Muscle of leg (tissue), 11 donors: ENCODE measurements around the gene KLF16. TPM values are rescaled to one million over a fixed set of nuclear protein-coding genes. Genes with fewer than 3 reads are reported as not detected.
A peak's percentile ranks its signal among the peaks of the same experiment; 100 is the strongest.
"Not testable (repeated sequence)": the region's sequence is repeated elsewhere in the genome, so short reads cannot be mapped to it uniquely, and the experiment has no call there.

ENCODE experiments used
- DNase-seq: peaks from one replicate; pipeline ENCODE4 v3.0.0; 2013
- H3K27ac ChIP-seq: one replicate; pipeline ENCODE4 v1.5.1; 2013; ENCODE audit warnings: mild to moderate bottlenecking, low read length, control low read depth
- H3K27me3 ChIP-seq: one replicate; pipeline ENCODE4 v1.6.1; 2013; ENCODE audit warnings: low read length; ENCODE audit not compliant: control insufficient read depth, insufficient read depth
- H3K36me3 ChIP-seq: one replicate; pipeline ENCODE4 v1.6.1; 2013; ENCODE audit warnings: low read length; ENCODE audit not compliant: control insufficient read depth, insufficient read depth
- H3K4me1 ChIP-seq: one replicate; pipeline ENCODE4 v1.6.1; 2013; ENCODE audit warnings: low read length; ENCODE audit not compliant: control insufficient read depth, insufficient read depth
- H3K4me3 ChIP-seq: one replicate; pipeline ENCODE4 v1.5.1; 2013; ENCODE audit warnings: low read length, control low read depth
- H3K9me3 ChIP-seq: replicated peaks from 2 replicates; pipeline ENCODE4 v1.6.1; 2013; ENCODE audit warnings: low read depth, low read length; ENCODE audit not compliant: control insufficient read depth
- WGBS: methylation state at CpG from one replicate; pipeline ENCODE4 v1.1.5; 2013; ENCODE audit warnings: missing lambda C conversion rate; ENCODE audit not compliant: insufficient coverage; 5-methylcytosine and 5-hydroxymethylcytosine counted together
- polyA plus RNA-seq, 8 donors: library from polyadenylated mRNA; unstranded; fragments of 120-200 nt; gene quantifications; one replicate each; pipeline versions ENCODE4 v1.2.1 to v1.2.3, GENCODE V29; 2013; ENCODE audit warnings: inconsistent platforms in 1 of 8, low replicate concordance in 1 of 8; ENCODE audit not compliant: insufficient read length in 8 of 8, insufficient read depth in 1 of 8
- total RNA-seq: library from RNA; stranded (reverse); fragments of 120-200 nt; gene quantifications from one replicate; pipeline ENCODE4 v1.2.4, GENCODE V29; 2013

The KLF16 gene
- total and polyA plus RNA-seq, 9 donors = 4.1 to 15.0 (median 12.7) TPM

DNA sequence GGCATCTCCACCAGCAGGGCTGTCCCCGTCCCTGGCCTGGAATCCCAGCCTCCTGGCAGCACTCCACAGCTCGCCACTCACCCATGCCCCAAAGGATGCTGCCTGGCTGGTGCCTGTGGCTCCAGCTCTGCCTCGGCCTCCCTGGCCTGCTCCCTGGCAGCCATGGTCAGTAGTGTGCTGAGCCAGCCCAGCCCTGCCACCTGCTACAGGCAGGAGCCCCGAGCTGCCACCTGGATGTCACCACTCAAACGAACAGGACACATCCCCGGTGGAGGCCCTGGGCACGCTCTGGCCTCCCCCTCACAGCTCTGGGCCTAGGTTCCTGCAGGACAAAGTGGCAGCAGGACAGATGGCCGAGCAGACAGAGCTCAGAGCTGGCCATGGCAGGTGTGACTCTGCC is 15.2 kb upstream of the KLF16 start:
- not testable (repeated sequence) for H3K36me3 ChIP-seq, H3K4me3 ChIP-seq, H3K27ac ChIP-seq, DNase-seq, H3K9me3 ChIP-seq, H3K27me3 ChIP-seq
- peaks cover 43% of the 10 kb centered on the region for H3K4me1 ChIP-seq
- 71% methylated on average over 7 of the region's 8 CpGs for WGBS

- 10% methylated on average over 10 of the region's 47 CpGs for WGBS
- not testable (repeated sequence) for H3K36me3 ChIP-seq
Measured at GRCh38 chr19:1877280-1877660, 13.9 kb upstream of the KLF16 start.

DNA sequence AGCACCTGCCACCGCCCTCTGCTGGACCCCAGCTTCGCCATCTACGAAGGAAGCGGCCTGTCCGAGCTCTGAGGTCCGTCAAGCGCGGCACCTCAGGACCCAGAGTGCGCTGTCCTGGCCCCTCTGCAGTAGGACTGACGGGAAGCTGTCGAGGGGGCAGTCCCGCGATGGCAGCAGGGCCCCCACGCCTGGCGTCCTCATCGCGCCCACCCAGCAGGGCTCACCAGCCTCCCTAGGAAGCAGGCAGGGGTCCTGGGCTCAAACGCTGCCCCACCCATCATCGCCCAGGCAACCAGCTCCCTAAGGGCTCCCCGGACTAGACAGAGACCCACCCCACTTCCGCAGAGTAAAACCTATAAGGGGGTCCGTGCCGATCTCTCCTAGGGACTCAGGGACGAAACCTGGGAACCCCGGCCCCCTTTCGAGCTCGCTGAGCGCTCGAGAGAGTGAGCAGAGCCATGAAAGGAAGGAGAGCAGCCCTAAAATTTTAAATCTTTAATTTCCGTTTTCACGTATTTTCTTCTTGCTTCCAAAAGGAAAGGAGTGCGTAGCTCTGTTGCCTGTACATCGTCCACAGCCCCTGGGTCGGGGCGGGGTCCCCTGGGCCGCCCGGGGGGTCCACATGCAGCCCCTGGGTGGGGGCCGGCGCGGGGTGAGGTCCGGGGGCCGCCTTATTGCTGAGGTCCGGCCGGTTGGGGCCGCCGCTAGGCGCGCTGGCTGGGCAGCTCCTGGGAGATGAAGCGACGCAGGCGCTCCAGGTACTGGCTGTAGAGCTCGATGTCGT is 13.3 kb upstream of the KLF16 start:
- Histone ChIP-seq H3K27ac (peak overlapping the region; percentile 84), H3K4me1 (peaks cover 37% of the 10 kb centered on the region), H3K4me3 (peak overlapping the region; percentile 95)
- not testable (repeated sequence) for H3K36me3 ChIP-seq, H3K27me3 ChIP-seq, H3K9me3 ChIP-seq
- WGBS = 3% methylated on average over 16 of the region's 53 CpGs
- DNase-seq = peak; percentile 54

More at GRCh38 chr19:1877280-1877660, 13.9 kb upstream of the KLF16 start:
- not testable (repeated sequence) for H3K4me3 ChIP-seq, H3K27ac ChIP-seq, H3K27me3 ChIP-seq, DNase-seq, H3K9me3 ChIP-seq
- peaks cover 43% of the 10 kb centered on the region for H3K4me1 ChIP-seq

- Histone ChIP-seq H3K9me3 (no peaks in the 10 kb centered on the region), H3K4me1 (peaks cover 35% of the 10 kb centered on the region), H3K36me3 (peaks cover 17% of the 10 kb centered on the region), H3K27ac (peak overlapping the region; percentile 84), H3K4me3 (peak overlapping the region; percentile 95), H3K27me3 (no peaks in the 10 kb centered on the region)
- under 1% methylated on average over 87 of the region's 87 CpGs for WGBS
- DNase-seq = peak; percentile 97
Measured at GRCh38 chr19:1875646-1876495, 12.5 kb upstream of the KLF16 start.

DNA sequence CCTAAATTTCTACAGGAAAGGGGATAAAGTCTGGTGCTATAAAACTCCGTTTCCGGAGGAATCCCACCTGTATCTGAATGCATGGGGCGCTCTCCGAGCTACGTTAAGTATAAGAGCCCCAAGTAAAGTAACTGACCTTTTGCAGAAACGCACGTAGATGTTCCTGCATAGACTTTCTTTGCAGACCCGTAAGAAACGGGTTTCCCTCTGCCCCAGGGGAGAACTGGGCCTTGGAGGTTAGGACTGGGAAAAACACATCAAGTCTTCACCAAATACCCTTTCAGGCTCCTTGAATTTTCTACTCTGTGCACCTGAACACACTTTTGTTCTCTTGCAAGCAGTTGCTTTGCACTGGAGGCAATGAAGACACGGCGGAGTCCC is 11.9 kb upstream of the KLF16 start:
- Histone ChIP-seq H3K4me3 (peak overlapping the region; percentile 95), H3K4me1 (peaks cover 30% of the 10 kb centered on the region), H3K36me3 (peaks cover 19% of the 10 kb centered on the region), H3K27ac (peak overlapping the region; percentile 84)
- WGBS = 8% methylated on average over 6 of the region's 11 CpGs
- H3K9me3 ChIP-seq, H3K27me3 ChIP-seq, DNase-seq: not testable (repeated sequence)

DNA sequence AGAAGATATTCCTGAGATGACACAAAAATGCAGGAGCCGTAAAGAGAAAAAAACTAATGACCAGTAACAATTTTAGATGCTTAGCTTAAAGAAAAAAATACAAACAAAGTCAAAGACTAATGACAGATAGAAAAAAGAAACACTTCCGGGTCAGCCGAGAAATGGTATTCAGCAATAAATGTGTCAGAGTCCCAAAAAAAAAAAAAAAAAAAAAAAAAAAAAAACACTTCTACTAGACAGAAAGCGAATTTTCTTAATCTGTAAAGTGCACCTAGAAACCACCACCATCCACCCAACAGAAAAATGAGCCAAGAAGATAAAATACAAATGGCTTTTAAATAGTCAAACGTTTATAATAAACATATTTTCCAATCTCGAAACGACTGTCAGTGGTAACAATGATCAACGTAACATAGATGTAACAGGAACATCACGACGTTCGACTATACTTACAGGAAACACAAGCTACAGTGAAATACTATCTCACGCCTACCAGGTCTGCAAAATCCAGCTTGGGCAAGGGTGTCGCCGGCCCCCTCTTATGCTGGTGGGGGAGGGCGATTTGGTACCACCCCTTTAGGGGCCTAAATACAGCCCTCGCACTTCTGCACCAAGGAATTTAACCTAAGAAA is 11.3 kb upstream of the KLF16 start:
- Histone ChIP-seq H3K4me1 (peaks cover 30% of the 10 kb centered on the region), H3K4me3 (peak overlapping the region; percentile 95), H3K27ac (peak overlapping the region; percentile 84), H3K9me3 (no peaks in the 10 kb centered on the region), H3K27me3 (no peaks in the 10 kb centered on the region), H3K36me3 (peaks cover 19% of the 10 kb centered on the region)
- WGBS = no CpG with 5 or more reads among the region's 16 CpGs
- no peak for DNase-seq

GRCh38 chr19:1873524-1874473 is 10.4 kb upstream of the KLF16 start:
- 62% methylated on average over 20 of the region's 29 CpGs for WGBS

DNA sequence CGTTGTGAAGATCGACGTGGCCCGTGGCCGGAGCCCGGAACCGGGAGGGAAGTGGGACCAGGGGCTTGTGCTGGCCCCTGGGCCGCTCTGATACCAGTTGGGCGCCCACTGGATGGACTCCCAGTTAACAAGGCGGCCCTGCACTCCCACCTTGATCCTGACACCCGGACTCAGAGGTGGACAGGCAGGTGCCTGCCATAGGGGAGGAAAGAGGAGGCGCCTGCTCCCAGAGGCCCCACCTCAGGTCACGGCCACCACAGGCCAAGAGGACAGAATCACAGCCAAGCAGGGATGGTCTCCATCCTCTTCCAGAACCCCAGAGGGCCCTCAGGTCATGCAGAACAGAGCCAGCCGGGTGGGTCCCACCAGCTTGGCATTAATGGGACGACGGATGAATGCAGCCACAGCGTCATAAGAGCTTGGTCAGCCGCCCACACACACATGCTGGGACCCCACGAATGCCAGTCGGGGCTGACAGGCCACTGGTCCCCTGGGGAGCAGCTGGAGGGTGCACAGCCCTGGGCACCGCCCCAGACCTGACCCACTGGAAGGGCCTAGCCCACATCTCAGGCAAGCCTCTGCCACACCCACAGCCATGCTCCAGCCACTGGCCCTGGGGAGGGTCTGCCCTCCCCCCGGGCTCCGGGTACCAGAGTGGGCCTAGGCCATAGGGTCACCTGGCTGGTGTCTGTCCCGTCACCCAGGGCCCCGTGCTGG is 9.6 kb upstream of the KLF16 start:
- H3K4me3 ChIP-seq = no peak overlapping the region
- 82% methylated on average over 19 of the region's 25 CpGs for WGBS
- H3K27ac ChIP-seq = peak overlapping the region; percentile 61
- H3K36me3 ChIP-seq = peaks cover 19% of the 10 kb centered on the region
- no peaks in the 10 kb centered on the region for H3K27me3 ChIP-seq
- no peak for DNase-seq
- H3K9me3 ChIP-seq = no peaks in the 10 kb centered on the region
- peaks cover 30% of the 10 kb centered on the region for H3K4me1 ChIP-seq

More at GRCh38 chr19:1873524-1874473, 10.4 kb upstream of the KLF16 start:
- Histone ChIP-seq H3K36me3 (peaks cover 19% of the 10 kb centered on the region), H3K27ac (peak overlapping the region; percentile 61), H3K27me3 (no peaks in the 10 kb centered on the region), H3K9me3 (no peaks in the 10 kb centered on the region), H3K4me1 (peaks cover 30% of the 10 kb centered on the region), H3K4me3 (no peak overlapping the region)
- DNase-seq = peak; percentile 37

- no peaks in the 10 kb centered on the region for H3K27me3 ChIP-seq
- no peak overlapping the region for H3K27ac ChIP-seq
- no peak overlapping the region for H3K4me3 ChIP-seq
- H3K4me1 ChIP-seq = peaks cover 28% of the 10 kb centered on the region
- WGBS = 90% methylated on average over 8 of the region's 13 CpGs
- peaks cover 19% of the 10 kb centered on the region for H3K36me3 ChIP-seq
- H3K9me3 ChIP-seq = no peaks in the 10 kb centered on the region
- no peak for DNase-seq
Measured at GRCh38 chr19:1871630-1872029, 8.3 kb upstream of the KLF16 start.
